GM20431 (cell line): ENCODE measurements around the gene MARCHF9.

Experiments used
- in situ Hi-C: fragments of 300-500 bp; cut with MseI, MboI; formaldehyde crosslinking; loops from one replicate; pipeline ENCODE4 v1.15.0; 2020; ENCODE audit warnings: low sequenced_read_pairs; ENCODE audit not compliant: unreplicated experiment

MARCHF9 gene

DNA sequence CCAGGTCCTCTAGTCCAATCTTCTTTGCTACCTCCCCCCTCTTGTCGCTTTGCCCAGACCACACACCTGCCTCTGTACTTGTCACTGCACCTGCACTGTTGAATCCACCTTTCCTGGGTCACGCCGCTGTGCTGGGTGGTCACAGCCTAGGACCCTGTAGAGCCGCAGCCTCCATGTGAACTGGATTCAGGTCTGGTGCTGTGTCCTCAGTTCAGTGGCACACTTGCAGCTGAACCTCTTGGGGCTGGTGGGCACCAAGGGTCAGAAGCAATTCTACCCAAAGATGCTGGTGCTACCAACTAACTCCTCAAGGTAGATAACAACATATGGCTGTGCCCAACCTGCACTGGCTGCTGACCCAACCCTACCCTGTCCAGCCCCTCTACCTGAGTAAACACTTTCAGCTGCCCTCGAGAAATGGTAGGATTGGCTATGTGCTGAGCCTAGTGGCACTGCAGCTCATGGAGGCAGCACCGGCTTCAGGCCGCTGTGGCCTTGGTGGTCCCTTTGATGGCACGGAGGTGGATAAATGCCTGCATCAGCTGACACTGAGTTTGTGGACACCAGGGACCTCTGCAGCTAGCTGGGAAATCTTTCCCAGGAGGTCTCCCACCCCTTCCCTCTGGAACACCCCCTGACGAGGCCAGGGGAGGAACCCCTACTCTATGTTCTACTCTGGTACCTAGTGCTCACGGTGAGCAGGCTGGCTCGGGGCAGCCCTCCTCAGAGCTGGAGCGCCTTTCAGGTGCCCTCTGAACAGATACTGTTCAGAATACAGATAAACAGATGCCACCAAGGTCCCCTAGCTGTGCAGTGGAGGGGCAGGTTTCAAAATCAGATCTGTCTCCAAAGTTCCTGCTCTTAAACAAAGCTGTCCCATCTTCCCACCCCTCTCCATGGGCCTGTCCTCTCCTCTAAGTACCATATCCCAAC is 30.6 kb upstream of the MARCHF9 start:
- in situ Hi-C loops: no loop called here

- in situ Hi-C loops: no loop called here
Measured at GRCh38 chr12:57724936-57725740, 29.8 kb upstream of the MARCHF9 start.

DNA sequence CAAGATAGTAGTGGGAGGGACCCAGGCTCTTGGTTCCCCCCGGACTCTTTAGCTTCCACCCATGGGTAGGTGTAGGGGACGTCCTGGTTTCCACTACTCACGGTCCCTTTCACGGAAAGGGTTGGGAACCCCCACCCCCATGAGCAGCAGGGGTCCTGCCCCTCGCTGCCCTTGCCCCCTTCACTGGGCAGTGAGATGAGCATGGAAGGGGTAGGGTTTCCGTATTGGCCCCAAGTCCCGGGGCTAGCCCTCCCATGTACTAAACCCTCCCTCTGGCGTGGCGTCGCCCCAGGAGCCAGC is 29.1 kb upstream of the MARCHF9 start:
- in situ Hi-C loops: no loop called here

DNA sequence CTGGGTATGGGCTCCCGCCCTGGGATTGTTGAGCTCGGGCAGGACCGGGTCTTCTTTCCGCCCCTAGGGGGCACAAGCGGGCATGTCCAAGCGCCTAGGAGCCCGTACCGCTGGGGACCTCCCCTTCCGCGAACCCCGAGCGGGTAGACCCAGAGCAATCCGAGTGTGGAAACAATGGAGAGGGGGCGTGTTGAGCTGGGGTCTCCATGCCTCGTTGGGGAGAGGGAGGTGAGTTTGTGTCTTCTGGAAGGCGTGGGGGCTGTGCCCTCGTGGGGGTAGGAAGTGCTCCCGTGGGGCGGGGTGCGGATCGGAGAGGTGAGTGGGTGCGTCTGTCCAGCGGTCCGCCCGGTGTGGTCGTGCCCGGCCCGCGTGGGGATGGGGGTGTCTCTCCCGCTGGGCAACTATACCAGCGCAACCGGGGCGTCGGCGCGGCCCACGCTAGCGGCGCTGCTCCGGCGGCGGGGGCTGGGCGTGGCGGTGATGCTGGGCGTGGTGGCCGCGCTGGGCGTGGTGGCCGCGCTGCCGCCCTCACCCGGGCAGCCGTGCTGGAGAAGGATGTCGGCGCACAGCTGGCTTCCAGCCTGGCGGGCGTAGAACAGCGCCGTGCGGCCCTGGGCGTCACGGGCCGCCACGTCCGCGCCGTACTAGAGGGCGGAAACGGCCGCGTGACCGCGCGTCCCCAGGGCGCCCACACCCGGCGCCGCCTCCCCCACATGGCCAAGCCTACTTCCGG is 28.6 kb upstream of the MARCHF9 start:
- in situ Hi-C loops: no loop called here

GRCh38 chr12:57726884-57727757 is 27.8 kb upstream of the MARCHF9 start:
- in situ Hi-C loops: no loop called here

DNA sequence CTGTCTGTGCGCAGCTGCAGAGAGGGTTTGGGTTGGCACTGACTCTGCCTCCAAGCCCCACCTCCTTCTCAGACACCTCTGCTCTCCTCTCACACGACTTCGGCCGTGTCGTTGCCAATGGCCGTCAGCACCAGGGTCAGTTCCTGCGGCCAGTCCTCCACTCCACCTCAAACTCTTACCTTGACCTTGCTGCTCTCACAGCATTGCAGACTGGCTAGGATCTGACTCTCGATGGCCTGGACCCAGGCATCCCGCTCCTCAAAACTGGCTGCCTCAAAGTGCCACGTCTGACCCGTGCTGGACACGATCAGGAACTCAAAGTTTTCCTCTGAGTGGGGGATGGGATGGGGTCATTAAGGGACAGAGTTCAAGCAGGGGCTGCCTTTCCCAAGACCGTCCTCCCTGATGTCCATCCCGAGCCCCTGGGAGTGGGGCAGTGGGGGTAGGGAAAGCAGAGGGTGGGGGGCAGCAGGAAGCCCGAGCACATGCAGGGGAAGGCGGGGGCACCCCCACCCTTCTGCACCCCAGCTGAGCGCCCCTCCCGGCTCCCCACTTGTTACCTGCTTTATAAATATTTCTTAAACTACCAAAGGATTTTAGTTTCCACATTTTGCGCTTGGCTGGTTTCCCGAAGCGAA is 27.0 kb upstream of the MARCHF9 start:
- in situ Hi-C loops: no loop called here

DNA sequence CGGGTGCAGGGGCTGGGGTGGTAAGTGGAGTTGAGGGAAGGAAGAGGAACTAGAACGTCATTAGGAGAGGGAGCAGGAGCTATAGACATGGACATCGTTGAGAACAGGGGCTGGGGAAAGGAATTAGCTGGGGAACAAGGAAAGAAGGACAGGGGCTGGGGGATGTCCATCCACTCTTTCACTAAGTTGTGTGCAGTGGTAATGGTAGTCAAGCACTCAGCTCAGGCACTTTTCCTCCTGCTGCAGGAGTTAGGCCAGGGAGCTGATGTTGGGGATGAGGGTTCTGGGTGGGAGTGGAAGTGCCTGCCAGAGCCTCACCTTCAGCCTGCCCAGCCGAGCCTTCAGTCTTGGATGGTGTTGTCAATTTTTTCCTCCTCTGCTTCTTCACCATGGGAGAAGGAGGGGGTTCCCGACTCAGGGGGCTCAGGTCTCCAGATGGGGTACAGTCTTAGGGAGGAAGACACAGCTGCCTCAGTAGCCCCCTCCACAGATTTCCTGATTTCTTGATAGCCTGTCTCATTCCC is 25.5 kb upstream of the MARCHF9 start:
- in situ Hi-C loops: no loop called here

DNA sequence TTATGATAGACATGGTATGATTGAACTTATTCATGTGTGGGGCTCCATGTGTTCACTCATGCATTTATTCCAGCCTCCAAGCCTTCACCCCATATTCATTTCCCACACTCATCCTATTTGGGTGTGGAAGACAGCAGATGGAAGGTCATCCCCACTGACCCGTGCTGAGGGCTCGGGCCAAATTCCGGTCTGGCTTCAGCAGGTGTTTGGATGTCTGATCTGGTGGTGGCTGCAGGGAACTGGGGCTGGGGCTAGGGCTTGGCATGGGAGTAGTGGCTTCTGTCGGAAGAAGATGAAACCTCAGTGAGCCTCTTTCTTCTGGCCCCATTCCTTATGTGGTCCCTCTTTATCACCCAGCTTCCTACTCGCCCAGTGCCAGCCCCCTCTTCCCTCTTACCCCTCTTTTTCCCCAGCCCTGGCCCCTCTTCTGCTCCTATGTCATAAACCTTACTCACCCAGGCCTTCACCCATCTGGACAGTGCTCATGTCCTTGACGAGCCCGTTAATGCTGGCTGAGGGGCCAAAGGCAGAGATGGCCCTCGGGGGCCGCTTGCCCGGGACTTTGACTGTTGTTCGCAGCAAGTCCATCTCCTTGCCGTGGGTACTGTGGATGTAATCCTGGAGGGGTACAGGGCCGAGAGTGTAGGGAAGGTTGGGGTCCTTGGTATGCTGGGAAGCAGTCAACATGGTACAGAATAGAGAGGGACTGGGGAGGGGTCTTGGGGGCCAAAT is 24.4 kb upstream of the MARCHF9 start:
- in situ Hi-C loops: no loop called here

DNA sequence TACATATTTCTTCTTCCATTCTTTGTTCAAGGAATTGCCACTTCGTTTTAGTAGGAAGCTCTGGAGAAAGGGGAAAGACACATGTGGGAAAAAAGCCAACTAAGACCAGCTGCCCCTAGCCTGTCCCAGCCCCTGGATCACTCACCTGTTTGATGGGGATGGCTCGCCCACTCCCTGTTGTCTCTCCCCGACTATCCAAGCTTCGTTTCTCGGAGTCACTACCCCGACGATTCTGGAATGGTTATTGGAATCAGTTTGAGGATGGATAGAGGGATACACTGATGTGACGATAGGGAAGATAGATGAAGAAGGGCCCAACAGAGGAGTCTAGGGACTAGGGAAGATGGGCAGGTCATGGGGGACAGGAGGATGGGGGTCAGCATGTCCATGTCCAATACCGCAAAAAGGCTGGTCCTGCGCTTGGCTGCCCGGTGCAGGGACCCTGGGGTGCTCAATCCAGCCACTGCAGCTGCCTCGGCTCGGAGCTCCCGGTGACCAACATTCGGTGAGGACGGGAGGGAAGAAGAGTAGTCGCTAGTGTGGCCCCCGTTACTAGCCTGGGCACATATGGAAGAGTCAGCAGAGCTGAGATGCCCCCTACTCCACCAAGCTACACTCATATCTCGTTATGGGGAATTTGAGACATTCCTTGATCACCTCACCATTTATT is 23.4 kb upstream of the MARCHF9 start:
- in situ Hi-C loops: no loop called here

GRCh38 chr12:57732270-57732669 is 22.6 kb upstream of the MARCHF9 start:
- in situ Hi-C loops: no loop called here

DNA sequence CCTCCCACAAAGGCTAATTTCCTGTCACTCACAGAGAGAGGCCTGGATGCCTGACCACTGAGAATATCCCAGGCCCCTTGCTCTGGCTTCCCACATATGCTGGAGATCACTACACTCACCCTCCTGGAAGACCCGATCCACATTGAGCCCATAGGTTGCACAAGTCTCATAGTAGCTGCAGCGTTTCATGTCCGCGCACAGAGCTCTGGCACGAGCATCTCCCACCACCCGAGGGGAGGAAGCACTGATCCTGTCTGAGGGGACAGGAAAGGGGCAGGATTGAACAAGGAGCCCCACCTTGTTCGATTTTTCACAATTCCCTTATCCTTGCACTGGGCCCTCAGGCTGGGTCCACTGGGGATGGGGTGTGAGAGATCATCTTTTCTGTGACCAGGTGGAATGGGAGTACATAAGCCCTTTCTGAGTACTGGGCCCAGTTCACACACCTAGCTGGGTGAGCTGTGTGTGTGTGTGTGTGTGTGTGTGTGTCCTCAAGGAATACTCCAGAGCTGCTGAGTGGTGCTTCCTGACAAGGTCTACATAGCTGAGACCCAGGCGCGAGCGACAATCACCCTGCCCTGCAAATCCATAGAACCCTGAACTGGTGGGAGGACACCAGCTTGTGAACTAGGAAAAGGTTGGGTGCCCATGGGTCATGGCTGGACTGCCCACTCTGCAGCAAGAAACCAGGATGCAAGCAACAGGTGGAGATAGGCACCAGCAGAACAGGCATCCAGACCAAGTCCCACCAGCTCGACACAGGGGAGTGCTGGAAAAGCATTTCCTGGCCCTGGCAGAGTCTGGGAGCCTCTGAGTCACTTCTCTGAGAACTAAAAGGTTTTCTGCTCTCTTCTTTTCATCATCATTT is 21.9 kb upstream of the MARCHF9 start:
- in situ Hi-C loops: no loop called here

DNA sequence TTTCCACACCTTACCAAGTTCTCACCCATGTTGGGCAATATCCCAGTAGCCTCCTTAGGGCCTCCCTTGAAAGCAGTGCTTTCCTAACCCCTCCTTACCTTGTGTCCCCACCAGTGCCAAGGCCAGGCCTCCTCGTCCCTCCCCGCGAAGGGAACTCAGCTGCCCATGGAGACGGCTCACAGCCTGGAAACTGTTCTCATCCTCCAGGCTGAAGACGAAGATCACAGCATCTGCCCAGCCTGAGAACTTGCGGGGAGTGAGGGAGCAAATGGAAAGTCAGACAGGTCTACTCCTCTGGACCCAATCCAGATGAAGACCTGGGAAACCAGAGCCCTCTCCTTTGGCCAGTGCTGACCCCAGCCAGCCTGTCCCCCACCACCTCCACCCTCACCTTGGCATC is 21.0 kb upstream of the MARCHF9 start:
- in situ Hi-C loops: no loop called here

DNA sequence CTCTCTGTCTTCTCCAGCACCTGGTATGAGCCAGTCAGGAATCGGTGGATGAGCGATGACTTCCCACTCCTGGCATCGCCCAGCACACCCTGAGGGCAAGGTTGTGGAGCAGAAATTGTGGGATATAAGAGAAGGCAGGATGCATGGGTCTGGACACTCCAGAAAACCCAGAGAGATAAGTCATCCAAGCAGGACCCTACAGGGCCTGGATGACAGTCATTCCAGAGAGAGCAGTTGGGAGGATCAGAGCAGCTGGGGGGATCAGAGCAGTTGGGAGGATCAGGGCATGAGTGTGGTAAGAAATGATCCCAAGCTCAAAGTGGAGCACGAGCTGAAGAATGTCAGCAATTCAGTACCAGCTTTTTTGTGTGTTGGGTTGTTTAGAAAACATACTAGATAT is 20.3 kb upstream of the MARCHF9 start:
- in situ Hi-C loops: no loop called here

DNA sequence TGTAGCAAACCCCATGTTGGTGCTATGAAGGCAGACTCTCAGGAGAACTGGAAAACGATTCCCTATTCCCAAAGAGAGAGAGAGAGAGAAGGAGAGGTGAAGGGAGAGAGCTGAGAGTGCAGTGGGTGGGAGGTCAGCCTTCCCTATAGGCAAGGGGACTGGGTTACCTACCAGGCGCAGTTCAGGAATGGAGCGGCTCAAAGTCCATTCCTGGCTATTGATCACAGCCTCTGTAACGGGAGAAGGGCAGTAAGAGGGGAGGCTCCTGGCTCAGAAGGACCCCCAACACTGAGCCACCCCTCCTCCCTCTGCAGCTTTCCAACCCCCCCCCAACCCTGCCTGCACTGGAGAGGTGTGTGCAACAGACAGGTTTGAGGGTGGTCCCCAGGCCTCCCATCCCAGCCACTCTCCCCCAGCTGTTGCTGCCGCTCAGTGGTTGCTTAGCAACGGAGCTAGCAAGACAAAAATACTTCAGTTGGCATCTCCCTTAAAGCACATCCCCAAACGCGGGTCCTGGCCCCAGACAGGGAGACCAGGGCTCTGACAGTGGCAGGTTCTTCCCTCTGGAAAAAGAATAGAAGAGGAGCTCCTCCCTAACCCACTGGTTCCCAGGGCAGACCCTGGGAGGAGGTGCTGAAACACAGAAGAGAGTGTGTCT is 19.6 kb upstream of the MARCHF9 start:
- in situ Hi-C loops: no loop called here

- in situ Hi-C loops: no loop called here
Measured at GRCh38 chr12:57735952-57736740, 18.8 kb upstream of the MARCHF9 start.
